HepG2 (cell line): ENCODE results near the gene ZFPM1. TPM values are rescaled to one million over a fixed set of nuclear protein-coding genes. Genes with fewer than 3 reads are reported as not detected.

ENCODE experiments used
- ARNT2 ChIP-seq: sonication (generic); formaldehyde crosslinking; IDR thresholded peaks from 2 replicates; pipeline ENCODE4 v1.8.0; 2022; ENCODE audit warnings: mild to moderate bottlenecking, low read depth, missing genetic modification reagents, moderate library complexity
- CERS6 ChIP-seq: sonication (generic); formaldehyde crosslinking; IDR thresholded peaks from 2 replicates; pipeline ENCODE4 v1.5.0; 2020; ENCODE audit warnings: missing genetic modification reagents
- GATAD1 ChIP-seq: IDR thresholded peaks from 2 replicates; pipeline ENCODE4 v1.6.1; 2016; ENCODE audit warnings: missing genetic modification reagents, missing compliant biosample characterization
- HMGXB4 ChIP-seq, 2 experiments: sonication (generic) in 1 of 2; formaldehyde crosslinking in 1 of 2; IDR thresholded peaks; 2 replicates each; pipeline versions ENCODE4 v1.4.0 to v1.6.1; 2018 to 2020; ENCODE audit warnings: missing genetic modification reagents in 2 of 2, borderline replicate concordance in 1 of 2, low read depth in 1 of 2, mild to moderate bottlenecking in 1 of 2, missing biosample characterization in 1 of 2
- JUNB ChIP-seq: sonication (generic); formaldehyde crosslinking; IDR thresholded peaks from 2 replicates; pipeline ENCODE4 v1.8.0; 2022; ENCODE audit warnings: missing genetic modification reagents, mild to moderate bottlenecking, borderline replicate concordance
- KDM6A ChIP-seq: IDR thresholded peaks from 2 replicates; pipeline ENCODE4 v1.6.1; 2016; ENCODE audit warnings: low read depth
- MXI1 ChIP-seq: IDR thresholded peaks from 3 replicates; pipeline ENCODE4 v1.6.1; 2012; ENCODE audit warnings: low read depth, low read length, inconsistent platforms, borderline replicate concordance
- MYNN ChIP-seq: sonication (generic); formaldehyde crosslinking; IDR thresholded peaks from 2 replicates; pipeline ENCODE4 v1.4.0; 2020; ENCODE audit warnings: mild to moderate bottlenecking, low read depth, missing genetic modification reagents
- PHF5A ChIP-seq: IDR thresholded peaks from one replicate; pipeline ENCODE4 v1.6.1; 2018; ENCODE audit warnings: low read depth, missing genetic modification reagents; ENCODE audit not compliant: unreplicated experiment
- POLR2AphosphoS2 ChIP-seq: IDR thresholded peaks from 2 replicates; pipeline ENCODE4 v1.6.1; 2011; ENCODE audit warnings: low read depth, low read length, improper control_type of control experiment
- RFXANK ChIP-seq: IDR thresholded peaks from 2 replicates; pipeline ENCODE4 v1.6.1; 2016
- RNF219 ChIP-seq: sonication (generic); formaldehyde crosslinking; IDR thresholded peaks from 2 replicates; pipeline ENCODE4 v1.5.0; 2020; ENCODE audit warnings: mild to moderate bottlenecking, missing genetic modification reagents
- SRY ChIP-seq: sonication (generic); formaldehyde crosslinking; IDR thresholded peaks from 2 replicates; pipeline ENCODE4 v1.8.0; 2022; ENCODE audit warnings: mild to moderate bottlenecking, missing genetic modification reagents
- YEATS2 ChIP-seq: sonication (generic); formaldehyde crosslinking; IDR thresholded peaks from 2 replicates; pipeline ENCODE4 v1.4.0; 2020; ENCODE audit warnings: missing genetic modification reagents, borderline replicate concordance
- ZBTB26 ChIP-seq: IDR thresholded peaks from 2 replicates; pipeline ENCODE4 v1.6.1; 2016; ENCODE audit warnings: missing compliant biosample characterization, missing genetic modification reagents, borderline replicate concordance
- ZNF136 ChIP-seq: sonication (generic); formaldehyde crosslinking; IDR thresholded peaks from 2 replicates; pipeline ENCODE4 v1.8.1; 2022; ENCODE audit warnings: low read depth, mild to moderate bottlenecking, moderate library complexity, missing genetic modification reagents
- ZNF235 ChIP-seq: sonication (generic); formaldehyde crosslinking; IDR thresholded peaks from 2 replicates; pipeline ENCODE4 v1.8.1; 2023; ENCODE audit warnings: mild to moderate bottlenecking, missing genetic modification reagents, borderline replicate concordance
- ZNF678 ChIP-seq: sonication (generic); formaldehyde crosslinking; IDR thresholded peaks from 2 replicates; pipeline ENCODE4 v1.4.0; 2020; ENCODE audit warnings: mild to moderate bottlenecking, missing genetic modification reagents
- ZNF691 ChIP-seq: sonication (generic); formaldehyde crosslinking; IDR thresholded peaks from 2 replicates; pipeline ENCODE4 v1.4.0; 2020; ENCODE audit warnings: missing genetic modification reagents, low read depth, mild to moderate bottlenecking, borderline replicate concordance
- ZNF747 ChIP-seq: sonication (generic); formaldehyde crosslinking; IDR thresholded peaks from 2 replicates; pipeline ENCODE4 v1.8.1; 2023; ENCODE audit warnings: missing genetic modification reagents, mild to moderate bottlenecking, borderline replicate concordance
- ZSCAN20 ChIP-seq: sonication (generic); formaldehyde crosslinking; IDR thresholded peaks from 2 replicates; pipeline ENCODE4 v1.4.0; 2020; ENCODE audit warnings: missing genetic modification reagents, mild to moderate bottlenecking, borderline replicate concordance
- polyA plus RNA-seq, 8 experiments: library from polyadenylated mRNA; depleted of rRNA in 3 of 8; stranded (reverse) in 7 of 8; unstranded in 1 of 8; fragments of >200 nt; fragmentation: Illumina TruSeq in 4 of 8; extraction: Trizol in 4 of 8; gene quantifications; 2 replicates each; pipeline versions ENCODE4 v1.2.1 to v1.2.3, GENCODE V29; 2011 to 2016; ENCODE audit warnings: low read depth in 4 of 8, missing spikeins in 1 of 8, mixed read lengths in 1 of 8; ENCODE audit not compliant: insufficient read depth in 1 of 8
- total RNA-seq, 5 experiments: library from RNA; depleted of rRNA; stranded (reverse); fragments of >200 nt; fragmentation: Illumina TruSeq; extraction: Trizol; gene quantifications; 2 replicates each; pipeline ENCODE4 v1.2.3, GENCODE V29; 2016; ENCODE audit warnings: low read depth in 1 of 5

The ZFPM1 gene
- total and polyA plus RNA-seq, 2 of the 13 experiments (the other 11 are each of a cell fraction or from before 2014, with no cell fraction given): 1.3 to 3.8 TPM

- peak; percentile 98 for TF ChIP-seq ZNF136 (CRISPR knock-in tag)
- peak; percentile 89 for TF ChIP-seq ZBTB26
- TF ChIP-seq POLR2AphosphoS2: no peak
- peak; percentile 29 for TF ChIP-seq PHF5A
- TF ChIP-seq JUNB: no peak
- peak; percentile 64 to 85; a peak in 3 of 4 replicates for TF ChIP-seq HMGXB4 (CRISPR knock-in tag; IDR thresholded peaks at IDR 0.05; ENCODE audit: borderline replicate concordance in 1 of 2, low read depth in 1 of 2)
- TF ChIP-seq MYNN (CRISPR knock-in tag): no peak
- TF ChIP-seq ZNF235 (CRISPR knock-in tag): 0 out of 2 replicates have a peak, but pooled peaks have one; percentile 48
- peak; percentile 63 for TF ChIP-seq GATAD1 (CRISPR knock-in tag)
- TF ChIP-seq RFXANK (CRISPR knock-in tag): no peak
- TF ChIP-seq RNF219 (CRISPR knock-in tag): no peak
- peak; percentile 92; the same call in 1 of the 2 replicates for TF ChIP-seq ZNF678 (CRISPR knock-in tag)
- no peak for TF ChIP-seq CERS6
- TF ChIP-seq ZNF747 (CRISPR knock-in tag): no peak; the same call in 1 of the 2 replicates
- 0 out of 2 replicates have a peak, but pooled peaks have one; percentile 54 for TF ChIP-seq ZSCAN20 (CRISPR knock-in tag)
- peak; percentile 75; the same call in 1 of the 2 replicates for TF ChIP-seq ZNF691
- peak; percentile 99; the same call in 2 of the 3 replicates for TF ChIP-seq MXI1
- no peak for TF ChIP-seq KDM6A
- peak; percentile 93 for TF ChIP-seq SRY (CRISPR knock-in tag)
- peak; percentile 82; the same call in 1 of the 2 replicates for TF ChIP-seq YEATS2 (CRISPR knock-in tag)
- peak; percentile 98 for TF ChIP-seq ARNT2 (CRISPR knock-in tag)
These were observed 431 bp upstream of the ZFPM1 start (continued) for GRCh38 chr16:88452482-88453216.
